ENCODE results near the gene L3HYPDH.

L3HYPDH gene

GRCh38 chr14:59483819-59484638 lies at the start of gene L3HYPDH, which contains the start of gene JKAMP:
Gene L3HYPDH (minus strand): TSS chr14:59484408. CDS start chr14:59484316, 92 bp downstream.
Gene JKAMP (plus strand): TSS chr14:59484517. CDS start chr14:59484590, 73 bp downstream.
- peak; percentile 96 for DNase-seq (ENCODE audit: low read depth)

- DNase-seq (ENCODE audit: low read depth), result no peak
Observed at GRCh38 chr14:59532419-59532818, 48.2 kb upstream of the L3HYPDH start.

GRCh38 chr14:59530349-59530748 lies 46.1 kb upstream of the L3HYPDH start:
- DNase-seq (ENCODE audit: low read depth), result no peak

- DNase-seq (ENCODE audit: low read depth), result no peak
Observed at GRCh38 chr14:59529189-59529588, 45.0 kb upstream of the L3HYPDH start.

GRCh38 chr14:59520224-59520623 lies 36.0 kb upstream of the L3HYPDH start:
- DNase-seq (ENCODE audit: low read depth), result no peak

- peak; percentile 3 for DNase-seq (ENCODE audit: low read depth)
Observed at GRCh38 chr14:59511916-59512575, 27.8 kb upstream of the L3HYPDH start.

GRCh38 chr14:59510966-59511365 lies 26.8 kb upstream of the L3HYPDH start:
- no peak for DNase-seq (ENCODE audit: low read depth)

GRCh38 chr14:59510001-59510400 lies 25.8 kb upstream of the L3HYPDH start:
- no peak for DNase-seq (ENCODE audit: low read depth)

- no peak for DNase-seq (ENCODE audit: low read depth)
Observed at GRCh38 chr14:59509101-59509500, 24.9 kb upstream of the L3HYPDH start.

- no peak for DNase-seq (ENCODE audit: low read depth)
Observed at GRCh38 chr14:59507752-59508103, 23.5 kb upstream of the L3HYPDH start.

GRCh38 chr14:59507063-59507751 lies 23.0 kb upstream of the L3HYPDH start:
- DNase-seq (ENCODE audit: low read depth), result peak; percentile 34

- DNase-seq (ENCODE audit: low read depth), result no peak
Observed at GRCh38 chr14:59503256-59503655, 19.0 kb upstream of the L3HYPDH start.

GRCh38 chr14:59500732-59501131 lies 16.5 kb upstream of the L3HYPDH start:
- DNase-seq (ENCODE audit: low read depth), result no peak

- no peak for DNase-seq (ENCODE audit: low read depth)
Observed at GRCh38 chr14:59492384-59492783, 8.2 kb upstream of the L3HYPDH start.

GRCh38 chr14:59490756-59491155 lies 6.5 kb upstream of the L3HYPDH start:
- no peak for DNase-seq (ENCODE audit: low read depth)

GRCh38 chr14:59484639-59485175 lies 499 bp upstream of the L3HYPDH start:
- DNase-seq (ENCODE audit: low read depth), result no peak

- no peak for DNase-seq (ENCODE audit: low read depth)
Observed at GRCh38 chr14:59483363-59483762, 845 bp downstream of the L3HYPDH start.

GRCh38 chr14:59482541-59483331 lies 1.5 kb downstream of the L3HYPDH start:
- no peak for DNase-seq (ENCODE audit: low read depth)

- no peak for DNase-seq (ENCODE audit: low read depth)
Observed at GRCh38 chr14:59481871-59482540, 2.2 kb downstream of the L3HYPDH start.

GRCh38 chr14:59481407-59481806 lies 2.8 kb downstream of the L3HYPDH start:
- DNase-seq (ENCODE audit: low read depth), result no peak

- DNase-seq (ENCODE audit: low read depth), result no peak
Observed at GRCh38 chr14:59480166-59480565, 4.0 kb downstream of the L3HYPDH start.

All from activated T-cell treated with anti-CD3 and anti-CD28 coated beads for 48 hours (primary cell).